HG03469 (cell line): ENCODE results near the gene GATA2.

ENCODE experiments used
- ATAC-seq: cut with Tn5 transposase; IDR thresholded peaks from one replicate; pipeline ENCODE4 v1.9.1; 2021; ENCODE audit warnings: mild to moderate bottlenecking, moderate library complexity, moderate number of reproducible peaks; ENCODE audit not compliant: unreplicated experiment

The GATA2 gene

GRCh38 chr3:128503164-128503651, 10.2 kb upstream of the GATA2 start:
- ATAC-seq, result no peak

GRCh38 chr3:128502712-128503111, 9.7 kb upstream of the GATA2 start:
- no peak for ATAC-seq

GRCh38 chr3:128501431-128501830, 8.4 kb upstream of the GATA2 start:
- ATAC-seq, result no peak

- ATAC-seq, result no peak
Observed at GRCh38 chr3:128500556-128500955, 7.6 kb upstream of the GATA2 start.

- ATAC-seq, result no peak
Observed at GRCh38 chr3:128499724-128500275, 6.8 kb upstream of the GATA2 start.

DNA sequence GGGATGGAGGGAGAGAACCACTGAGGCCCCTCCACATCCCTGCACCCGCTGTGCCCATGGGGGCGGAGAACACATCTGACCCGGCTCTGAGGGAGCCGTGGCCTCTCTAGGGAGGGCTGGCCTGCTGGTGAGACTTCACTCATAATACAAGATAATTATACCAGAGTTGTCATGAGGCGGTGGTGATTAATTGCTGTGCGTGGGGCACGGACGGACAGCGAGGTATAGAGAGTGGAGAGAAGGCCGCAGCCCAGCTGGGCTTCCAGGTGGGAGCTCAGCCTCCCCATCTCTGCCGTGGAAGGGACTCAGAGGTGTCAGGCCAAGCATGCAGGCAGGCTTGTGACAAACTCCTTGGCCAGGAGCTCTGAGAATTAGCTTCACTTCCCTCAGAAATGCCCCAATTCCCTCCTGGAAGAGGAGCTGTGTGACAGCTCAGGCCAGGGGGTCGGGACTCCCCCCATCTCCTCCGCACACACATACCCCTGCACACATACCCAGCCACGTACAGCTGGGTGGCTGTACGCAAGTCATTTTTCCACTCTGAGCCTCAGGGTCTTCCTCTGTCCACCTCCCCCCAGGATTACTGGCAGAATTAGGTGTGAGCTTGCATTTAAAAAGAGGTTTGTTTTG, 6.0 kb upstream of the GATA2 start:
- ATAC-seq, result no peak

DNA sequence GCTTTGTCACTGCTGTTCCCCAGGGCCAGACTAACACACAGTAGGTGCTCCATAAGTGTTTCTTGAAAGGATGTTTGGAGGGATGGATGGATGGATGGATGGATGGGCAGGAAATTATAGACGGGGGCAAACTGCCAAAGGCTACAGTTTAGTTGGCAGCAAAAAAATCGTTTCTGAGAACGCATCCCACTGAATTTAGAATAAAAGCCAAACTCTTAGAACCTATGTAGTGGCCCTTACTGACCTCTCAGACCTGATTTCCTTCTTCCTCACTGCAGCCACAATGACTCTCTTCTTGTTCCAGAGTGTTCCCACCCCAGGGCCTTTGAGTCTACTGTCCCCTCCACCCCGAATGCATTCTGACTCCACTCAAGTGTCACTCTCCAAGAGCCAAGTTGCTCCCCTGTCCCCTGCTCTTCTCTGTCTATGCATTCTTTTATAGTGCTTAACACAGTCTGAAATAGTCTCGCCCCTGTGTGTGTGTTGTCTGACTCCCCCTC, 5.2 kb upstream of the GATA2 start:
- no peak for ATAC-seq

- ATAC-seq, result no peak
Observed at GRCh38 chr3:128497305-128498126, 4.5 kb upstream of the GATA2 start.

DNA sequence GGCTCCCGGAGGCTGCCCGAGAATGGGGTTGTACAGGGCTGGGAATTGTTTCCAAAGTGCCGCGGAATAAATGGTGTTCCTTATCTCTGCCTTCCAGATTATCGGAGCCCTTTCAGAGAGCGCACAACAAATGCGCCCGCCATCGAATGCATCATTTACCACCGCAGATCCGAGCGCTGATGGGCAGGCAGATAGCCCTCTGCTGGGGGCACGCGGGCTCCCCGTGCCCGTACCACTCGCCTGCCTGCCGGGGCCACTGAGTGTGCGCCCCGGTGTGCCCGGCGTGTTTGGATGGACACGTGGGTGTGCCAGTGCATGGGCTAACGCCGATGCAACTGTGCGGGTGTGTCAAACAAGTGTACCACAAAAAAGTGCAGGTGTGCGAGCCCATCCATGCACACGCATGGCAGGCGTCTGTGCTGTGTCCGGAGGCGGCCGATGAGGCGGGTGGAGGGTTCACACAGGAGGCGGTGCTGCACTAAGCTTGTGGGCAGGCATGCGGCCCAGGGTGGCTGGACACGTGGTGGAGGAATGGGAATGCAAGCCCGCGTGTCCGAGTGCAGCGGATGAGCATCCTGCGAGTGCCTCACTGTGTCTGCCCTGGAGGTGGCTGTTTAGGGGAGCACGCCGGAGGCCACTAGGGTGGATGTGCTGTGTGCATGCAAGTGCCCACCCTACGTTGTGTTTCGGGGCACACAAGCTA, 3.8 kb upstream of the GATA2 start:
- ATAC-seq, result no peak

DNA sequence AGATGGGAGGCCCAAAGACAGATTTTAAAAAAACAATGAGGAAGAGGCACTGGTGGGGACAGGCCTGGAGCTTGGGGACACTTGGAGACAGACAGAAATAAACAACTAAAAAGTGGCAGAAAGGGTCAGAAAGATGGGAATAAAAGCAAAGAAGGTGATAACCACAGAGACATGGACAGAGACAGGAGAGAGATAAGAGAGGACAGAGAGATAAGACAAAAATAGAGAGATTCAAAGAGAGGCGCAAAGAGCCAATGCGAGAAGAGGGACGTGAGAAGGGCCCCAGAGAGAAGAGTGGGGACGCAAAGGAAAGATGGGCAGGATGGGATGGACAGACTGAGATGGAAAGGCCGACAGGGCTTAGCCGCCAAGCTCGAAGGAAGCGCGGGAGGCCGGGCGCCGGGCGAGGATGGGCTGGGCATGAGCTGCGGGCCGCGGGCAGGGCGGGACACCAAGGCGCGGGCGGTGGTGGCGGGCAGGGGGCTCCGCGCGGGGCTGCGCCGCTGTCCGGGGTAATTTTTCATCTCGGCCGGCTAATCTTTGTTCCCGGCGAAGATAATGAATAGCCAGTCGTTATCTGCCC, 3.1 kb upstream of the GATA2 start:
- ATAC-seq, result no peak

GRCh38 chr3:128495435-128495970, 2.5 kb upstream of the GATA2 start:
- ATAC-seq, result no peak

GRCh38 chr3:128494367-128494650, 1.3 kb upstream of the GATA2 start:
- ATAC-seq, result no peak

GRCh38 chr3:128493570-128494366, 767 bp upstream of the GATA2 start:
- ATAC-seq, result no peak

DNA sequence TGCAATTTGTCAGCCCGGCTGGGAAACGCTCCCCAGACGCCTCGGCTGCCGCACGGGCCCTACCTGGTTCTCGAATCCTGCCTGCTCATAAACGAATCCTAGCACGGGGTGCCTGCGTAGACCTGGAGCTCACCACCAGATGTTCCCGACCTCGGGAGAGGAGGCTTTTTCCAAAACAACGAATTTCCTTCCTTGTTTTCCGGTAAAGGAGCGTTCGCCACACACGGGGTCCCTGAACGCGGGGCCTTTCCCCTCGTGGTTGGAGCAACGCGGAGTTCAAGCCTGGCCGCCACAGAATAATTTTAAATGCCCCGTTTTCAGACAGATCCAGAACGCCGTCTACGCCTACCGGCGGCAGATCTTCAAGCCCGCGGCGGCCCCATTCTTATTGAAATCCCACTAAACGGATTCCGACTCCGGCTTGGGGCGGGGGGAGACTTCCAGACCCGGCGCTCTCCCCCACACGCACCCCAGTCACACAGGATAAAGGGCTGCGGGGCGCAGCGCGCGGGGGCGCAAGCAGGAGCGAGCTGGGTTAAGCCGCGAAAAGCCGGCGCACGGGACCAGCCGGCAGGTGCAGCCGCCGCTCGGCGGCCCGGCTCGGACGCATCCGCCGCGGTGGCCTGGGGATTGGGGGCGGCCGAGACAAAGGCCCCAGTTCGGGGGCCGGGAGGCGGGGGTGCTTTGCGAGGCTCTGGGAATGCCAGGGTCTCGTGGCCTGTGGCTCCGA, 895 bp downstream of the GATA2 start:
- no peak for ATAC-seq

GRCh38 chr3:128491691-128491940, 1.4 kb downstream of the GATA2 start:
- no peak for ATAC-seq

DNA sequence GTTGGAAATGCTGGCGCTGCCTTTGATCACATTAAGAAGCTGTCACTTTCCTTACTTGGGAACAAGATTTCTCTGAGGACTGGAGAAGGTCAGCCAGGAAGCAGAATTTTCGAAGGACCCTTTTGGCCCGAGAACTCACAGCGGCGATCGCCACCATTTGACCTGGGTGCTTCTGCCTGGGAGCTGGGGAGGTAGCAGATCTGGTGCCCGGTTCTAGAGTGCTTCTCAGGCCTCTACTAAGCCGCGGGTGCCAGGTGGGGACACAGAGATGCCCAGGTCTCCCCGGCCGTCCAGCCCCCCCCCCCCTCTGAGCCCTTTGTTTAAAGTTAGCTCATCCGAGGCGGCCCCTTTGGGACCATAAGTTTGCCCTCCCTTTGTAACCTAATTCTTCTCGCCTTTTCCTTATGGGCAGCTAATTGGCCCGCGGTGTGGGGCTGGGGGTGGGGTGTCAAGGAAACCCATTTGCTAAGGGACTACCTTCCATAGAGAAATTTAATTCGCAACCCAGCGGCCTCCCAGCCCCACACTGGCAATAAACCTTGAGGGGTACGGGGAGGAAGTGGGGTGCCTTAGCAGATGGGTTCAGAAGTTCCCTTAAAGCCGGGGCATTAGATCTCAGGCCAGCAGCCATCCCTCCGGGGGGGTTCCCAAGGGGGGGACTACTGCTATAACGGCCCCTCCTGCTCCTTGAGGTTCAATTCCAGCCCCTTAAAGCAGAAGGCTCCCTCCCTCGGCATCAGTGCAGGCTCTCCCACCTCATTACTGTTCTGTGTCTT, 1.9 kb downstream of the GATA2 start:
- ATAC-seq, result no peak

DNA sequence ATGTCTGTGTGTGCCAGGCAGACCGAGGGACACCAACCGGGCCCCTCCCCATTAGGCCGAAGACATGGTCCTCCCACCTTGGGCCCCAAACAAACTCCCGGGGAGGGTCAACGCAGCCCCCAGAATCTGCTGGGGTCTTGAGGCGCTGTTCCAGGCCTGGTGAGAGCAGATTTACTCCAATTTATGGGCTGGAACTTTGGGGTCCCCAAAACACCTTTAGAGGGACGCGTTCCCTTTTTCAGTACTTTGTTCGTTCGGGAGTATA, 2.4 kb downstream of the GATA2 start:
- no peak for ATAC-seq

DNA sequence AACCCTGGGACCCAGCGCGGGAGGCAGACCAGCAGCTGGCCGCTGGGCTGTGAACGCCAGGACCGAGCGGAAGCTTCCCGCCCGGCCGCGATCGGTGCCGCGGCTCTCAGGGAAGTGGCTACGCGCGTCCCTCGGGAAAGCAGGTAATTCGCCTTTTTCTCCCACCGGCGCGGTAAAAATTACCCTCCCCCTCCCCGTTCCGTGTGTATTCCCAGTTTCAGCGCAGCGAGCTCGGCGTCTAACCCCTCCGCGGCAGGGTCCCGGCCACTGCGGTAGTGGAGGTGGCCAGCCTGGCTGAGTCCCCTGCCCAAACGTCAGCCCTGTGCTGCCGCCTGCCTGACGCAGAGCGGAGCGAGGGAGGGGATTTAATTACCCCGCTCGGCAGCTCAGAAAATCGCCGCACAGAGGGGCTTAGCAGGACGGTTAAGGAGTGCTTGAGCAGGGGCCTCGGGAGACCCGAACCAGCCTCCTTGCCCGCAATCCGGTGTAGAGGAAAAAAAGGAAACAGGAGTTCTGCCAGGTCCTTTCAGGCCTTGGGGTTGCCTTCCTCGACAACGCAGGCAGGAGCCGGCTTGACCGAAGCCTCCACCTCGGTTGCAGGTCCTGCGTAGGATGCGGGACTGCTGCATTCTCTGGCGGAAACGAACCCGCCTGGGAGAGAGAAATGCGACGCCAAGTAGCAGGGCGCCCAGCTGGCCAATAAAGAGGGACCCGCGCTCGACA, 2.9 kb downstream of the GATA2 start:
- ATAC-seq, result no peak

DNA sequence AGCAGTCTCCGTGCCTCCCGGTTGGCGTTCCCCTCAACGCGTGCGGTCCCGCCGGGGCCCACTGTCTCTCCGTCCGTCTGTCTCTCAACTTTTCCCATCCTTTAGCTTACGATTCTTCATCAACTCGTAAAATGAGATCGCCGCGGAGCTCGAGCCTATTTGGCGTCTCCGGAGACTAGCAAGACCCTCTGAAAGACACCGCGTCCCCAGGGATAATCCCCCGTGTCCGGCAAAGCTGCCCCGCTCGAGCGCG, 3.4 kb downstream of the GATA2 start:
- ATAC-seq, result no peak
